ENCODE data around the gene GM2A. TPM values are rescaled to one million over a fixed set of nuclear protein-coding genes. Genes with fewer than 3 reads are reported as not detected.

GM2A gene
- polyA plus RNA-seq, 3 donors, result 22.2 to 57.9 (median 28.0) TPM

- no peaks in the 10 kb centered on the region for H3K9me3 ChIP-seq (replicated peaks in 1 of 2; ENCODE audit: control insufficient read depth in 1 of 2, insufficient read depth in 1 of 2, low read length in 2 of 2)
- H3K4me2 ChIP-seq (replicated peaks; ENCODE audit: extremely low read depth, low read length, poor library complexity, severe bottlenecking), result no peak overlapping the region
- no peaks in the 10 kb centered on the region for H3K27me3 ChIP-seq (ENCODE audit: control insufficient read depth in 2 of 2, insufficient read depth in 2 of 2, low read length in 2 of 2)
- no peak overlapping the region for H3K9ac ChIP-seq (ENCODE audit: insufficient read depth, low read length, poor library complexity, severe bottlenecking)
- no peak for DNase-seq
- no peaks in the 10 kb centered on the region for H3K36me3 ChIP-seq (replicated peaks in 1 of 2; ENCODE audit: control insufficient read depth in 1 of 2, insufficient read depth in 2 of 2, low read length in 2 of 2)
- Mint-ChIP-seq H3K27me3 (ENCODE audit: low read depth in 3 of 3) (peaks cover 0 to 10% (median 3%) of the 10 kb centered on the region in 3 donors), H3K4me3 (no peak overlapping the region), H3K9me3 (no peaks in the 10 kb centered on the region), H3K4me1 (peaks cover 39% of the 10 kb centered on the region), H3K36me3 (no peaks in the 10 kb centered on the region), H3K27ac (peak overlapping the region in 1 of 7 donors; percentile 13)
- intact Hi-C loops (cut with micrococcal nuclease), result loop anchor here (5.0 to 10.0 kb wide), 2 partner anchors 62 to 110 kb away; no protein-coding TSS in a partner anchor
- no peak overlapping the region for H3K4me3 ChIP-seq (replicated peaks in 1 of 3; ENCODE audit: low read depth in 2 of 3, low read length in 3 of 3)
- TF ChIP-seq, protein P1, sequence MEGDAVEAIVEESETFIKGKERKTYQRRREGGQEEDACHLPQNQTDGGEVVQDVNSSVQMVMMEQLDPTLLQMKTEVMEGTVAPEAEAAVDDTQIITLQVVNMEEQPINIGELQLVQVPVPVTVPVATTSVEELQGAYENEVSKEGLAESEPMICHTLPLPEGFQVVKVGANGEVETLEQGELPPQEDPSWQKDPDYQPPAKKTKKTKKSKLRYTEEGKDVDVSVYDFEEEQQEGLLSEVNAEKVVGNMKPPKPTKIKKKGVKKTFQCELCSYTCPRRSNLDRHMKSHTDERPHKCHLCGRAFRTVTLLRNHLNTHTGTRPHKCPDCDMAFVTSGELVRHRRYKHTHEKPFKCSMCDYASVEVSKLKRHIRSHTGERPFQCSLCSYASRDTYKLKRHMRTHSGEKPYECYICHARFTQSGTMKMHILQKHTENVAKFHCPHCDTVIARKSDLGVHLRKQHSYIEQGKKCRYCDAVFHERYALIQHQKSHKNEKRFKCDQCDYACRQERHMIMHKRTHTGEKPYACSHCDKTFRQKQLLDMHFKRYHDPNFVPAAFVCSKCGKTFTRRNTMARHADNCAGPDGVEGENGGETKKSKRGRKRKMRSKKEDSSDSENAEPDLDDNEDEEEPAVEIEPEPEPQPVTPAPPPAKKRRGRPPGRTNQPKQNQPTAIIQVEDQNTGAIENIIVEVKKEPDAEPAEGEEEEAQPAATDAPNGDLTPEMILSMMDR (IDR thresholded peaks at IDR 0.05), result no peak
- WGBS (ENCODE audit: insufficient coverage), result no CpG with 5 or more reads among the region's 1 CpG
- H3K79me2 ChIP-seq (ENCODE audit: insufficient read depth, low read length), result no peaks in the 10 kb centered on the region
- no peak overlapping the region for H2AFZ ChIP-seq (ENCODE audit: insufficient read depth, low read depth, low read length, poor library complexity, severe bottlenecking)
- H4K20me1 ChIP-seq (ENCODE audit: insufficient read depth, low read length), result no peaks in the 10 kb centered on the region
- peaks cover 20 to 49% of the 10 kb centered on the region in 2 donors for H3K4me1 ChIP-seq (ENCODE audit: control insufficient read depth in 1 of 2, insufficient read depth in 2 of 2, low read length in 2 of 2)
- no peak overlapping the region for H3K27ac ChIP-seq (ENCODE audit: low read depth in 1 of 2, low read length in 2 of 2)
Measured at GRCh38 chr5:151236888-151237287, 16.1 kb upstream of the GM2A start.

- no peak overlapping the region for H3K27ac ChIP-seq (ENCODE audit: low read depth in 1 of 2, low read length in 2 of 2)
- H3K9me3 ChIP-seq (replicated peaks in 1 of 2; ENCODE audit: control insufficient read depth in 1 of 2, insufficient read depth in 1 of 2, low read length in 2 of 2), result no peaks in the 10 kb centered on the region
- Mint-ChIP-seq H3K9me3 (no peaks in the 10 kb centered on the region), H3K27ac (no peak overlapping the region), H3K4me3 (no peak overlapping the region), H3K27me3 (ENCODE audit: low read depth in 3 of 3) (peaks cover 0 to 10% (median 3%) of the 10 kb centered on the region in 3 donors), H3K36me3 (no peaks in the 10 kb centered on the region), H3K4me1 (peaks cover 39% of the 10 kb centered on the region)
- peaks cover 20 to 53% of the 10 kb centered on the region in 2 donors for H3K4me1 ChIP-seq (ENCODE audit: control insufficient read depth in 1 of 2, insufficient read depth in 2 of 2, low read length in 2 of 2)
- H3K36me3 ChIP-seq (replicated peaks in 1 of 2; ENCODE audit: control insufficient read depth in 1 of 2, insufficient read depth in 2 of 2, low read length in 2 of 2), result no peaks in the 10 kb centered on the region
- H3K79me2 ChIP-seq (ENCODE audit: insufficient read depth, low read length), result no peaks in the 10 kb centered on the region
- H3K4me2 ChIP-seq (replicated peaks; ENCODE audit: extremely low read depth, low read length, poor library complexity, severe bottlenecking), result no peak overlapping the region
- intact Hi-C loops (cut with micrococcal nuclease), result loop anchor here (2.0 to 10.0 kb wide), 3 partner anchors 63 to 110 kb away; no protein-coding TSS in a partner anchor
- no peak overlapping the region for H3K9ac ChIP-seq (ENCODE audit: insufficient read depth, low read length, poor library complexity, severe bottlenecking)
- WGBS (ENCODE audit: insufficient coverage), result no CpG with 5 or more reads among the region's 7 CpGs
- H2AFZ ChIP-seq (ENCODE audit: insufficient read depth, low read depth, low read length, poor library complexity, severe bottlenecking), result no peak overlapping the region
- no peaks in the 10 kb centered on the region for H4K20me1 ChIP-seq (ENCODE audit: insufficient read depth, low read length)
- no peaks in the 10 kb centered on the region for H3K27me3 ChIP-seq (ENCODE audit: control insufficient read depth in 2 of 2, insufficient read depth in 2 of 2, low read length in 2 of 2)
- no peak overlapping the region for H3K4me3 ChIP-seq (replicated peaks in 1 of 3; ENCODE audit: low read depth in 2 of 3, low read length in 3 of 3)
- DNase-seq, result no peak
- TF ChIP-seq, protein P1 (IDR thresholded peaks at IDR 0.05), result no peak
Measured at GRCh38 chr5:151237685-151238084, 15.3 kb upstream of the GM2A start.
